H9 (cell line): Measurements from ENCODE around the gene IL12RB1. TPM values are rescaled to one million over a fixed set of nuclear protein-coding genes. Genes with fewer than 3 reads are reported as not detected.

Experiments used
- DNase-seq: peaks from one replicate; pipeline ENCODE4 v3.0.0-alpha.2; 2017
- H2AFZ ChIP-seq: one replicate; pipeline ENCODE4 v1.6.1; 2013; ENCODE audit warnings: mild to moderate bottlenecking, low read length, control low read depth, moderate library complexity
- H2AK5ac ChIP-seq: 2 replicates; pipeline ENCODE4 v1.6.1; 2013; ENCODE audit warnings: low read length, control low read depth, mixed read lengths; ENCODE audit not compliant: insufficient read length
- H2BK120ac ChIP-seq: one replicate; pipeline ENCODE4 v1.6.1; 2013; ENCODE audit warnings: low read depth, mild to moderate bottlenecking, low read length, control low read depth, inconsistent platforms; ENCODE audit not compliant: poor library complexity, severe bottlenecking
- H2BK12ac ChIP-seq: 2 replicates; pipeline ENCODE4 v1.6.1; 2013; ENCODE audit warnings: low read length, control low read depth, mixed read lengths, low read depth; ENCODE audit not compliant: insufficient read length
- H2BK15ac ChIP-seq: 2 replicates; pipeline ENCODE4 v1.6.1; 2013; ENCODE audit warnings: low read depth, low read length, control low read depth
- H2BK20ac ChIP-seq: one replicate; pipeline ENCODE4 v1.6.1; 2013; ENCODE audit warnings: low read depth, mild to moderate bottlenecking, low read length, control low read depth, inconsistent platforms; ENCODE audit not compliant: poor library complexity, severe bottlenecking
- H2BK5ac ChIP-seq: 2 replicates; pipeline ENCODE4 v1.6.1; 2013; ENCODE audit warnings: low read length, control low read depth, mixed read lengths; ENCODE audit not compliant: insufficient read length
- H3K14ac ChIP-seq: 2 replicates; pipeline ENCODE4 v1.6.1; 2013; ENCODE audit warnings: low read length, control low read depth; ENCODE audit not compliant: insufficient read depth
- H3K18ac ChIP-seq: 2 replicates; pipeline ENCODE4 v1.6.1; 2013; ENCODE audit warnings: low read depth, mild to moderate bottlenecking, mixed read lengths, low read length, control low read depth; ENCODE audit not compliant: insufficient read length
- H3K23ac ChIP-seq: 2 replicates; pipeline ENCODE4 v1.6.1; 2013; ENCODE audit warnings: low read length, control low read depth, mixed read lengths, low read depth; ENCODE audit not compliant: insufficient read length
- H3K23me2 ChIP-seq: 2 replicates; pipeline ENCODE4 v1.6.1; 2013; ENCODE audit warnings: low read depth, mild to moderate bottlenecking, mixed read lengths, low read length, control low read depth; ENCODE audit not compliant: insufficient read length, poor library complexity, severe bottlenecking
- H3K27ac ChIP-seq: 2 replicates; pipeline ENCODE4 v1.5.1; 2013; ENCODE audit warnings: low read length, control low read depth, mixed read lengths, low read depth; ENCODE audit not compliant: insufficient read length
- H3K27me3 ChIP-seq: 2 replicates; pipeline ENCODE4 v1.6.1; 2013; ENCODE audit warnings: low read length, control low read depth, inconsistent platforms; ENCODE audit not compliant: insufficient read depth
- H3K4ac ChIP-seq: 2 replicates; pipeline ENCODE4 v1.6.1; 2013; ENCODE audit warnings: low read depth, mild to moderate bottlenecking, control low read depth, inconsistent platforms, low read length, moderate library complexity
- H3K4me1 ChIP-seq: 2 replicates; pipeline ENCODE4 v1.6.1; 2013; ENCODE audit warnings: low read length, control low read depth, inconsistent platforms; ENCODE audit not compliant: insufficient read depth
- H3K4me2 ChIP-seq: 2 replicates; pipeline ENCODE4 v1.6.1; 2013; ENCODE audit warnings: low read length, control low read depth, mixed read lengths; ENCODE audit not compliant: insufficient read length, insufficient read depth
- H3K56ac ChIP-seq: 2 replicates; pipeline ENCODE4 v1.6.1; 2013; ENCODE audit warnings: low read depth, mild to moderate bottlenecking, mixed read lengths, low read length, control low read depth; ENCODE audit not compliant: insufficient read length
- H3K79me1 ChIP-seq: 2 replicates; pipeline ENCODE4 v1.6.1; 2013; ENCODE audit warnings: low read depth, mild to moderate bottlenecking, moderate library complexity, low read length, control low read depth, inconsistent platforms; ENCODE audit not compliant: insufficient read depth, poor library complexity, severe bottlenecking
- H3K79me2 ChIP-seq: 2 replicates; pipeline ENCODE4 v1.6.1; 2013; ENCODE audit warnings: low read length, control low read depth, inconsistent platforms; ENCODE audit not compliant: insufficient read depth
- H3K9ac ChIP-seq: 2 replicates; pipeline ENCODE4 v1.6.1; 2013; ENCODE audit warnings: low read length, control low read depth, mixed read lengths; ENCODE audit not compliant: insufficient read length; ENCODE audit errors: extremely low read depth
- H3K9me3 ChIP-seq: one replicate; pipeline ENCODE4 v1.6.1; 2013; ENCODE audit warnings: low read depth, low read length, inconsistent platforms; ENCODE audit not compliant: control insufficient read depth
- H3T11ph ChIP-seq: one replicate; pipeline ENCODE4 v1.6.1; 2013; ENCODE audit warnings: mild to moderate bottlenecking, low read length, control low read depth, inconsistent platforms
- H4K20me1 ChIP-seq: one replicate; pipeline ENCODE4 v1.6.1; 2013; ENCODE audit not compliant: control insufficient read depth, insufficient read length, insufficient read depth
- H4K5ac ChIP-seq: 2 replicates; pipeline ENCODE4 v1.6.1; 2013; ENCODE audit warnings: low read depth, mild to moderate bottlenecking, mixed read lengths, low read length, control low read depth; ENCODE audit not compliant: insufficient read length
- H4K8ac ChIP-seq: replicated peaks from 2 replicates; pipeline ENCODE4 v1.6.1; 2013; ENCODE audit warnings: low read length, control low read depth, mixed read lengths, low read depth; ENCODE audit not compliant: insufficient read length
- H4K91ac ChIP-seq: 2 replicates; pipeline ENCODE4 v1.6.1; 2013; ENCODE audit warnings: low read depth, mild to moderate bottlenecking, moderate library complexity, mixed read lengths, low read length, control low read depth; ENCODE audit not compliant: insufficient read length
- H3K27ac Mint-ChIP-seq, 3 experiments: 2 replicates in 2 of 3; 3 replicates in 1 of 3; pipeline ENCODE4 v1.8.0; 2020 to 2021; ENCODE audit warnings: mixed read lengths in 3 of 3, mild to moderate bottlenecking in 1 of 3, moderate library complexity in 1 of 3
- H3K27me3 Mint-ChIP-seq: 2 replicates; pipeline ENCODE4 v1.8.0; 2021; ENCODE audit warnings: low read depth, mild to moderate bottlenecking, moderate library complexity, mixed read lengths
- H3K36me3 Mint-ChIP-seq, 3 experiments: 2 replicates in 2 of 3; 3 replicates in 1 of 3; pipeline ENCODE4 v1.8.0; 2020 to 2021; ENCODE audit warnings: low read depth in 3 of 3, mixed read lengths in 3 of 3; ENCODE audit not compliant: insufficient read depth in 1 of 3
- H3K4me1 Mint-ChIP-seq, 2 experiments: 2 replicates each; pipeline ENCODE4 v1.8.0; 2020; ENCODE audit warnings: mixed read lengths in 2 of 2
- H3K4me3 Mint-ChIP-seq, 2 experiments: 2 replicates in 1 of 2; 3 replicates in 1 of 2; pipeline ENCODE4 v1.8.0; 2020 to 2021; ENCODE audit warnings: mild to moderate bottlenecking in 2 of 2, mixed read lengths in 2 of 2, moderate library complexity in 1 of 2
- H3K9me3 Mint-ChIP-seq, 2 experiments: 2 replicates in 1 of 2; 3 replicates in 1 of 2; pipeline ENCODE4 v1.8.0; 2020; ENCODE audit warnings: mild to moderate bottlenecking in 2 of 2, mixed read lengths in 2 of 2, moderate library complexity in 1 of 2
- CTCF ChIP-seq: fragments of 200-600 bp; sonication (generic); conservative IDR thresholded peaks from 3 replicates; pipeline ENCODE4 v1.8.0; 2021; ENCODE audit warnings: antibody characterized with exemption, mild to moderate bottlenecking
- WGBS: extraction: QIAGEN DNeasy Blood & Tissue Kit; methylation state at CpG from one replicate; pipeline ENCODE4 v1.1.7; 2013; ENCODE audit warnings: missing lambda C conversion rate, low lambda C conversion rate, mixed read lengths; ENCODE audit not compliant: insufficient read length; ENCODE audit errors: extremely low coverage; 5-methylcytosine and 5-hydroxymethylcytosine counted together
- total RNA-seq: library from RNA; stranded (reverse); gene quantifications from 2 replicates; pipeline ENCODE4 v1.2.1, GENCODE V29; 2021

The IL12RB1 gene
- total RNA-seq, 1 experiment from 2014 or later, result not detected

- Mint-ChIP-seq H3K4me1 (peaks cover 17% of the 10 kb centered on the region in 2 experiments), H3K27ac (no peak overlapping the region), H3K9me3 (no peaks in the 10 kb centered on the region), H3K4me3 (no peak overlapping the region; a peak in 1 of 5 replicates), H3K36me3 (peaks cover 8 to 34% (median 31%) of the 10 kb centered on the region in 3 experiments; a peak in 6 of 7 replicates), H3K27me3 (peaks cover 4% of the 10 kb centered on the region; the same call in 1 of the 2 replicates)
- Histone ChIP-seq H2AFZ (no peak overlapping the region), H3K9me3 (no peaks in the 10 kb centered on the region), H3T11ph (no peak overlapping the region), H3K4ac (no peak overlapping the region), H2BK15ac (no peak overlapping the region), H3K14ac (no peak overlapping the region), H3K23me2 (no peaks in the 10 kb centered on the region), H2BK20ac (no peak overlapping the region), H3K27me3 (no peaks in the 10 kb centered on the region), H3K56ac (no peak overlapping the region), H3K9ac (no peak overlapping the region), H2BK12ac (no peak overlapping the region), H3K4me1 (no peaks in the 10 kb centered on the region; the same call in 1 of the 2 replicates), H3K4me2 (no peak overlapping the region), H2BK5ac (no peak overlapping the region), H4K5ac (no peak overlapping the region), H3K79me1 (no peaks in the 10 kb centered on the region), H2BK120ac (no peak overlapping the region), H3K27ac (no peak overlapping the region), H3K79me2 (no peaks in the 10 kb centered on the region), H3K18ac (no peak overlapping the region), H4K8ac (no peak overlapping the region), H3K23ac (no peak overlapping the region), H4K20me1 (peaks cover 4% of the 10 kb centered on the region), H4K91ac (no peak overlapping the region), H2AK5ac (no peak overlapping the region)
- DNase-seq, result no peak
- no peak for TF ChIP-seq CTCF
- whole genome bisulfite sequencing, result no CpG with 5 or more reads among the region's 26 CpGs
Observed at GRCh38 chr19:18123819-18124218, 37.1 kb upstream of the IL12RB1 start.
